Cardiac septum (tissue), 1 donor: ENCODE data around the gene CCSER2. TPM values are rescaled to one million over a fixed set of nuclear protein-coding genes. Genes with fewer than 3 reads are reported as not detected.
"Not testable (repeated sequence)": the region's sequence is repeated elsewhere in the genome, so short reads cannot be mapped to it uniquely, and the experiment has no call there.

Experiments used
- DNase-seq: peaks from one replicate; pipeline ENCODE4 v3.0.0-alpha.2; 2020; ENCODE audit warnings: low spot score
- intact Hi-C: fragments of 100-400 bp; cut with DNase I; formaldehyde crosslinking; loops from one replicate; pipeline ENCODE4 v1.14.0; 2022
- total RNA-seq: library from RNA; stranded (reverse); fragmentation: NEBNext Ultra II Directional; extraction: Animal tissue kit (Norgen Biotek cat#: 25700); gene quantifications from one replicate; pipeline ENCODE4 v1.2.1, GENCODE V29; 2021
- donor health status: DM: no; HTN: no; CAD: no.

CCSER2 gene
- total RNA-seq, 1 donor from 2014 or later: 193 TPM

DNA sequence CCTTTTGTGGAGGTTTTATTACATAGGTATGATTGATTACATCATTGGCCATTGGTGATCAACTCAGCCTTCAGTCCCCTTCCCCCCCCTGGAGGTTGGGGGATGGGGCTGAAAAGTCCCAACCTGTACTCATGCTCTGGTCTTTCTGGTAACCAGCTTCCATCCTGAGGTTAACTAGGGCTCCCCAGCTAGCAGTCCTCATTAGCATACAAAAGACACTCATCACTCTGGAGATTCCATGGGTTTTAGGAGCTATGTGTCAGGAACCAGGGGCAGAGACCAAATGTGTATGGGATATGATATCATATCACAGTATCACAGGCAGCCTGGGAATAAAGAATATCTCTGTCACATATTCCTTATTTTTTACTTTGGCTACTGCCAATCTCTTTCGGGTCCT is 13.6 kb downstream of the CCSER2 start:
- DNase-seq: no peak
- intact Hi-C loops: no loop called here

DNA sequence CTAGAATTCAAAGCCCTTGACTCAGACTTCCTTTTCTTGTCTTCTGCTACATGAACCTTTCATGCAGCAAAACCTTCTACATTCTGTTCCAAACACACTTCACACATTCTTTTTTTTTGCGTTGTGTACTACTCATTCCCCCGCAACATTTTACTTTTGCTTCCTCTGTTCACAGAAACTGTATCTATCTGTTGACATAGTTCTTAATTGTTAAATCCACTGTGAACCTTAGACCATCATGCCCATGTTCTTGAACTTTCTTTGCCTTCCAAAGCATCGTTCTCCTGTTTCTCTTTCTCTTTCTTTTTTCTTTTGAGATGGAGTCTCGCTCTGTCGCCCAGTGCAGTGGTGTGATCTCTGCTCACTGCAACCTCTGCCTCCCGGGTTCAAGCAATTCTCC is 14.2 kb downstream of the CCSER2 start:
- no peak for DNase-seq
- intact Hi-C loops: no loop called here

DNA sequence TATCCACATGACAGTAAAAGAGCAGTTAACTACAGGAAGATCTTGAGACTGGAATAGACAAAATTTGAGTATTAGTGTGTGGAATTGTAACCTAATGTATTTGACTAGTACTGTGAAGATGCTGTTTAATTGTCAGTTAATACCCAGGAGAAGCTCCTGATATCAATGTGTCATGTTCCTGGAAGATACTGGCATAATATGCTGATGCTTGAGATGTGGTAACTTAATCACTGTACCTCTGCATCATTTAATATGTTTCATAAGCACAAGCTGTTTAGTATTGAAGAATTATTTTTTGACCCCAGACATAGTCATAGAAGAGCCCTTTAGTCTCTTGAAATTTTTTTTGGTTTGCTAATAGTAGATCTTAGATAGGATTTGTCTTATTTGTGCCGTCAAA is 15.4 kb downstream of the CCSER2 start:
- no peak for DNase-seq
- intact Hi-C loops: no loop called here

DNA sequence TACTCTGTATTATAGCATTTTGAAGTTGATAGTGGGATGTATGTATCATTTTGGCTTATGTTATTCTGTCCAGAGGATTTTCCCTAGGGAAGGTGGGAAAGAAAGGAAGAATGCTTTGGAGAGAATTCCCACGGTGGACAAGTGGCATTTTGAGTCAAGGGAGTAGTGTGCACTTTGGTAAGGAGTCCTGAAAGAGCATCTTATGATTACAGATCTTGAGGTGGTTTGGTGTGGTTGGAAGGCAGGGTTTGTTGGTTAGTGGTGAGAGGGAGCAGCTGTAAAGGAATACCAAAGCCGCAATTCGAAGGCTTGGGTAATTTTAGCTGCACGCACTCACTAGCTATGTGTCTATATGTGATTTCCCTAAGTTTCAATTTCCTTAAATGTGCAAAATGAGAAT is 16.1 kb downstream of the CCSER2 start:
- DNase-seq: no peak
- intact Hi-C loops: no loop called here

DNA sequence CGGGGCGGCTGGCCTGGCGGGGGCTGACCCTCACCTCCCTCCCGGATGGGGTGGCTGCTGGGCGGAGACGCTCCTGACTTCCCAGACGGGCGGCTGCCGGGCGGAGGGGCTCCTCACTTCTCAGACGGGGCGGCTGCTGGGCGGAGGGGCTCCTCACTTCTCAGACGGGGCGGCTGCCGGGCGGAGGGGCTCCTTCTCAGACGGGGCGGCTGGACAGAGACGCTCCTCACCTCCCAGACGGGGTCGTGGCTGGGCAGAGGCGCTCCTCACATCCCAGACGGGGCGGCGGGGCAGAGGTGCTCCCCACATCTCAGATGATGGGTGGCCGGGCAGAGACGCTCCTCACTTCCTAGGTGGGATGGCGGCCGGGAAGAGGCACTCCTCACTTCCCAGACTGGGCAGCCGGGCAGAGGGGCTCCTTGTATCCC is 19.2 kb downstream of the CCSER2 start:
- DNase-seq, intact Hi-C loops: not testable (repeated sequence)

DNA sequence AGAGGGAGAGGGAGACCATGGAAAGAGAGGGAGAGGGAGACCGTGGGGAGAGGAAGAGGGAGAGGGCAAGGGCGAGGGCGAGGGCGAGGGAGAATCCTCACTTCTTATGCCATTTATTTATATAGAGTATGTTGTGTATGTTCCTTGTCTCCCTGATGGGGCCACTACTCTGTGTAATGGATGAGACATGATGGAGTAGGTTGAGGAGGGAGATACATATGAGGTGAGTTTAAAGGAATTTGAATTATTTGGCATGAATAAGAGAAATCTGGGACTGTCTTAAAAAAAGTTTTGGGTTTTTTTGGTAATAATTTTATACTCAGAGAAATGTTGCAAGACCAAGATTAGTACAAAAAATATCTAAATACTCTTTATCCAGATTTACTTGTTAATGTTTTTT is 20.1 kb downstream of the CCSER2 start:
- intact Hi-C loops: no loop called here
- no peak for DNase-seq

DNA sequence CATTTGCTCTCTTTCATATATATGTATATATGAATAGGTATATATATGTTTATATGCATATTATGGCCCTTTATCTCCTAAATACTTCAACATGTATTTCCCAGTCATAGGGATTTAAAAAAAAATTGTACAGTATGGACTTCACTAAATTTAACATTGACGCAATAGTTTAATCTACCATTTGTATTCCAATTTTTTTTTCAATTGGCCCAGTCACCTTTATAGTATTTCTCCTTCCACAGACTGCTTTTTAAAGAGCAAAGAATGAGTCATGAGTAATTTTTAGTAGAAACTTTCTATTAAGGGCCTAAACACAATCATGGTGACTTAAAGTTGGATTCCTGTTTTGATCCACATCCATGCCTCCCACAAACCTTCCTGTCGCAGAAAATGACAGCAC is 20.5 kb downstream of the CCSER2 start:
- no peak for DNase-seq
- intact Hi-C loops: no loop called here

DNA sequence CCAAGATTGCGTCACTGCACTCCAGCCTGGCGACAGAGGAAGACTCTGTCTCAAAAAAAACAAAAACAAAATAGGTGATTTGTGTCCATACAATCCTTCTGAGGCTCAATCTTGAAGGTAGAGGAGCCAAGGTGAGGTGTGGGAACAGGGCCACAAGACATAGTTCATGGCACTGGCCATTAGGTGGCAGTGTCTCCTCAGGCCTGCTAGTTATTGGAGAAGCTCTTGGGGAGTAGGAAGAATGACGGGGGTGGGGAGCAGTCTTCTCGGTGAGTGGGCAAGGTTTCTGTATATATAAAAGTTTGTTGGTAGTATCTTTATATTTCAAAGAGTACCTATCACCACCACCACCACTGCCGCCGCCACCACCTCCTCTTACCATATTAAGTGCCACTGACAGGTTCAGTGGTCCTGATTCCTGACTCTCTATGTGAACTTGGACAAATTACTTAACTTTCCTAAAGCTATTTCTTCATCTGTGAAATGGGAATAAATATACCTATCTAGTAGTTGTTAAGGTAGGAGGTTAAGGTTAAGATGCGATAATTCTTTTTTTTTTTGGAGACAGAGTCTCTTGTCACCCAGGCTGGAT is 24.0 kb downstream of the CCSER2 start:
- peak; percentile 62 for DNase-seq
- intact Hi-C loops: no loop called here

DNA sequence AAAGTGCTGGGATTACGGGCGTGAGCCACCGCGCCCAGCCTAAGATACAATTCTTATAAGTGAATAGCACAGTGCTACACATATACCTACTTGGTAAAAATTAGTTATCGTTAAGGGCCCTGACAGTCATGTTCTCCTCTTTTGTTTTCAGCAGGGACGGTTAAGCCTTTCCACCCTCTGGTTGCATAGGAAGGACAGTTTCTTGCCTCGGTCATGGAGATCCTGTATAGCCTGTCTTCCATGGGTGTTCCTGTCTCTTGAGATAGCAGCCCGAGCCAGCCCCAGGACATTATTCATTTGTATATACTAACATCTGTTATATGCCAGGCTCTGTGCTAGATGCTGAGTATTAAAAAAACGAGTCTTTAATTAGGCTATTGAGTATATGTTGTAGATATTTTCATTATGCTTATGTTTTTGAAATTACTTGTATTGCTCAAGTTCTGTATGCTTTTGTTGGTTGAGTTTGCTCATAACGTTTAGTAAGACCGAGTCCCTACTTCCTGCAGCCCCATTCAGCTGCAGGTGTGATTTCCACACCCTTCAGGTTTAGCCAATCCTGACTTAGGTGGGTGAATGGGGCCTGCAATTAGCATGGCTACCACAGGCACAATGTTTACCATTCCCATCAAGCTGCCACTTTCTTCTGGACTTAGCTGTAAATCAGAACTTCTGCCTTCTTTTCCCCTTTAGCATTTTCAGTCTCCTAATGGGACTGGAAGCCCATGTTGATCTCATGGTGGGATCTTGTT is 24.8 kb downstream of the CCSER2 start:
- intact Hi-C loops: no loop called here

DNA sequence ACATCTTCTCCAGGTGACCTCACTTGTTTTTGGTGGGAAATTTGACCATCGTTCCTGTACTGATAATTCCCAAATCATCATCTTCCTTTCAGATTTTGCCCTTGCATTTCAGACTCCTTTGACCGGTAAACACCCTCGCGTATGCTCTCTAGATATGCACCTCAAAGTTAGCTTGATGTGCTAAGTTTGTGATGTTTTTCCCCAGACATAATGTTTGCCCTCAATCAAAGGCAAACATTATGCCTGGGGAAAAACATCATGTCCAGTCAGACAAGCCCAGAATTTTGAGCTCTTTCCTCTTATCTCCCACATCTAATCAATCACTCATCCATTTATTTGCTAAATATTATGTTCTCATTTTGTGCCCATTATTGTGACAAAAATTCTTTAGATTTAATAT is 26.2 kb downstream of the CCSER2 start:
- intact Hi-C loops: no loop called here
- no peak for DNase-seq

More for the DNA sequence above, 24.8 kb downstream of the CCSER2 start:
- DNase-seq: no peak

DNA sequence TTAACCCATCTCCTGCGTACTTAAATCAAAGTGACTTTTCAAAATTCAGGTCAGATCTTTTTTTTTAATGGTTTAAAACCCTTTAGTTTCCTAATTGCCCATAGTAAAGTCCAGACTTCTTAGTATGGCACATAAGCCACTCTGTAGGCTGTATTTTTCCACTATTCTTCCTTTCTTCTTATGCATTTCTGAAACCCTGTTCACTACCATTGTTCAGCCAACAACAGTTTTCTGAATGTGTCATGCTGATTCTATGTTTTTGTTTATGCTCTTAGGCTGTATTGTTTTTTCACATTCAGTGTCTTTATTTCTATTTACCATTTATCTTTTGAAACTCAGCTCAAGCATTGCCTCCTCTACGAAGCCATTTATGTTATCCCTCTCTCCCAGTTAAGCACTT is 26.7 kb downstream of the CCSER2 start:
- no peak for DNase-seq
- intact Hi-C loops: no loop called here

DNA sequence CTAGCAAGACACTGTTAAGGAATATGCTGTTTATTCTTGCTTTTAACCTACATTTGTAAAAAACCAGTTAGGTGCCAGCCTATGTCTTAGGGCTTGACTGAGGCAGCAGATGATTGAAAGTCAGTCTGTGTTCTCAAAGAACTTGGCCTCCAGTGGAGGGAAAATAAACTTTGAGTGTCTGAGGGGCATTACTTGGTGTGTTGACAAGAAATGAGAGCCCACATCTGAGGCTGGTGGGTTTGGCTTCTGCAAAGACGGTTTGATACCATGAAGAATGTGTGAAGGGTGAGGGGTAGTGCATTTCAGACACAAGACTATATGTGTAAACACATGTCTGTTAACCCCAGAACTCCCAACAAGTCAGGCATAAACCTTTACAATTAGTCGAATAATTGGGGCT is 28.5 kb downstream of the CCSER2 start:
- no peak for DNase-seq
- intact Hi-C loops: no loop called here

DNA sequence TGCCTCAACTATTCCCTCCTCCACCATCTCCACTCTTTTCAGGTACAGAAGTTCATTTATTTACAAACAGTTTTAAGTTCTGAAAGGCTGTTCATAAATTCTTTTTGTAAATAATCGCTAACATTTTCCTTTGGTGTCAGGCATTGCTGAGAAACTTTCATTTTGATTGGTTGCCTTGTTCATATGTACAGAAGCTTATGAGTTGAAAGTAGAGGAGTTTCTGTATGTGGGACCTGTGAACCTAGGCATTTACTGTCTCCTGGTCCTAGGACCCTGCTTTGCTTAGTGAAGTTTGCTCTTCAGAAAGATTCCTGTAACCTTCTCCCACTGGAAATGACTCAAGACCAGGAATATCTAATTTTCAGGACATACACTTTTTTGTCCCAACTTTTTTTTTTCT is 30.4 kb downstream of the CCSER2 start:
- DNase-seq: no peak
- intact Hi-C loops: no loop called here

DNA sequence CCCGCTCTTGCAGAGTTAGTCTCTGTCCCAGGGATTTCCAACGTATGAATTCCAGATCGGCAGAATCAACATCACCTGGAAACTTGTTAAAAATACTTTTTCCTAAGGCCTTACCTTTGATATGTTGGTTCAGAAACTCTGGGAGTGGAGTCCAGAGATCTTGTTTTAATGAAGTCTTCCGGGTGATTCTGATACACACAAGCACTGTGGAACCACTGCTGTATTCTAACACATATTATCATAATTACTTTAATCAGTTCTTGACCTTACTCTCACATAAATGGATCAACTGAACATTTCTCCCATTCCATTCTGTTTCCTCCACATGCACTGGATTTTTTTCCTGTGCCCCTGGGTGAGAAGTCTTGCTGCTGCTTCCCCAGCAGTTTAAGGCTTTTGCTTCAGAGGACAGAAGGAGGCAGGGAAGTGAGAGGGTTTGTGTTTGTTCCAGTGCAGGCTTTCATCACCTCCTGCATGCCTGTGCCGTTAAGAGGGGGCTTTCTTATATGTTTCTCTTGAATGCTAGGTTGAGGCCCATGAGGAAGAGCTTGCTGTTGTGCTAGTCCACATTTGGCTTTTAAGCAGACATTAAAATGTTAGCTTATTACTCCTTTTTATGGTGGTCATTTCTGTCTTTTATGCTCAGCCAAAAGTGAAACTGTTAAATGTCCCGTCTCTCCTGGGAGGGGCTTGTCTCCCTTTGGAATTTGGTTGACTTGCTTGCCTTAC is 32.4 kb downstream of the CCSER2 start:
- DNase-seq: no peak
- intact Hi-C loops: no loop called here

DNA sequence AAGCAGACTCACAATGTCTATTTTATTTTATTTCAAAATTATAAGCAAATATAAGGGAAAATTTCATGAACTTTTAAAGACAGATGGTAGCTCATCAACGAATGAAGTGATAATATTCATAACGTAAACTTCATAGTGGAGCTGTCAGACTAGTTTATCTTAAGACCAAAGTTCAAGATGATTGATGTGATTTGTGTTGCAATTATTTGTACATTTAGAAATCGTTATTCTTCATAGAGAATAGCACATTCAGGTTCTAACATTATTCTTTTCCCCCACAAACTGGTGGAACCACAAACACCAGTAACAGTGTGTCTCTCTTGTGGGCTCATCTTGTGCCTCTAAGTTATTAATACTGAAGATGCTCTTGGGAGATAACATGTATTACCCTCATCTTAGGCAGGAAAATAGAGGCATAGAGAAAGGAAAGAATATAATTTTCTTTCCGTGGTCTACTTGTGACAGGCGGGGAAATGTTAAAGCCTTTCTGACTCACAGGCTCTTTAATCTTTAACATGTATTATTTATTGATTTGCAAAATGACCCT is 37.0 kb downstream of the CCSER2 start:
- intact Hi-C loops: no loop called here
- no peak for DNase-seq

DNA sequence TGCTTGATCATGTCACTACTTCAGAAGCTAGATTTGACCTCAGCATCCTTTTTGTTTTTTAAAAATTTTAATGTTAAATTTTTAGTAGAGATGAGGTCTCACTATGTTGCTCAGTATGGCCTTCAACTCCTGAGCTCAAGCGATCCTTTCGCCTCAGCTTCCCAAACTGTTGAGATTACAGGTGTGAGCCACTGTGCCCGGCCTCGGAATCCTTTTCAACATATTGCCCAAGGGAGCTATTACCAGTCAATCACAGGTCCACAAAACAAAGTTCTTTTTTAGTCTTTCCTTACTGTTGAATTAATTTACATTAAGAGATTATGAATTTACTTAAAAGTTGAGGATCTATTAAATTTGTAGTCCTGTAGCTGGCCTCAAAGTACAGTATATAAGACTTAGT is 37.7 kb downstream of the CCSER2 start:
- intact Hi-C loops: no loop called here
- no peak for DNase-seq

DNA sequence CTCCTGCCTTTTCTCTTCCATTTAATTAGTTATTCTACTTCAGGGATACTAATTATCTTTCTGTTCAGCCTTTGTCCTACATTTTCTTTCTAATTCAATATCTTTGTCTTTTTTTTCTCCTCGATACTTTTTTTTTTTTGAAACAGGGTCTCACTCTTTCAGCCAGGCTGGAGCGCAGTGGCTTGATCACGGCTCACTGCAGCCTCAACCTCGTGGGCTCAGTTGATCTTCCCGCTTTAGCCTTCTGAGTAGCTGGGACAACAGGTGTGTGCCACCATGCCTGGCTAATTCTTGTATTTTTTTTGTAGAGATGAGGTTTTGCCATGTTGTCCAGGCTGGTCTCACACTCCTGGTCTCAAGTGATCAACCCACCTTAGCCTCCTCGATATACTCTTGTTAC is 38.9 kb downstream of the CCSER2 start:
- intact Hi-C loops: no loop called here
- DNase-seq: no peak

DNA sequence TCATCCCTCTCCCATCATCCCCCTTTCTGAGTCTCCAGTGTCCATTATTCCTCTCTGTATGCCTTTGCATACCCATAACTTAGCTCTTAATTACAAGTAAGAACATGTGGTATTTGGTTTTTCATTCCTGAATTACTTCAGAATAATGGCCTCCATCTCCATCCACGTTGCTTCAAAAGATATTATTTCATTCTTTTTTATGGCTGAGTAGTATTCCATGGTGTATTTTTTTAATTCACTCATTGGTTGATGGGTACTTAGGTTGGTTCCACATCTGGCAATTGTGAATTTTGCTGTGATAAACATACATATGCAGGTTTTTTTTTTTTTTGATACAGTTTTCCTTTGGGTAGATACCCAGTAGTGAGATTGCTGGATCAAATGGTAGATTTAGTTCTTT is 40.4 kb downstream of the CCSER2 start:
- intact Hi-C loops: no loop called here
- no peak for DNase-seq

DNA sequence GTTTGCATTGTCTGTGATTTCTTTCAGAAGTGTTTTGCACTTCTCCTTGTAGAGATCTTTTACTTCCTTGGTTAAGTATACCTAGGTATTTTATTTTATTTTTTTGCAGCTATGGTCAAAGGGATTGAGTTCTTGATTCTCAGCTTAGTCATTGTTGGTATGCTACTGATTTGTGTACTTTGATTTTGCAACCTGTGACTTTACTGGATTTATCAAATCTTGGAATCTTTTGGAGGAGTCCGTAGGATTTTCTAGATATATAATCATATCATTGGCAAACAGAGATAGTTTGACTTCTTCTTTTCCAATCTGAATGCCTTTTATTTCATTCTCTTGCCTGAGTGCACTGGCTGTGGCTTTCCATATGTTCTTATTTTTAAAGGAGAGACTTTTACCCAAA is 41.9 kb downstream of the CCSER2 start:
- intact Hi-C loops: no loop called here
- DNase-seq: no peak

DNA sequence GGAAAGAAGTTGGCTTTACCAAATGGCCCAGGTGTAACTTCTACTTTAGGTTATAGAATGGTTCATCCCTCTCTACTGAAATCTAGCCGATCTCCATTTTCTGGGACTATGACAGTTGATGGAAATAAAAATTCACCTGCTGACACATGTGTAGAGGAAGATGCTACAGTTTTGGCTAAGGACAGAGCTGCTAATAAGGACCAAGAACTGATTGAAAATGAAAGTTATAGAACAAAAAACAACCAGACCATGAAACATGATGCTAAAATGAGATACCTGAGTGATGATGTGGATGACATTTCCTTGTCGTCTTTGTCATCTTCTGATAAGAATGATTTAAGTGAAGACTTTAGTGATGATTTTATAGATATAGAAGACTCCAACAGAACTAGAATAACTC is 43.6 kb downstream of the CCSER2 start:
- intact Hi-C loops: no loop called here

DNA sequence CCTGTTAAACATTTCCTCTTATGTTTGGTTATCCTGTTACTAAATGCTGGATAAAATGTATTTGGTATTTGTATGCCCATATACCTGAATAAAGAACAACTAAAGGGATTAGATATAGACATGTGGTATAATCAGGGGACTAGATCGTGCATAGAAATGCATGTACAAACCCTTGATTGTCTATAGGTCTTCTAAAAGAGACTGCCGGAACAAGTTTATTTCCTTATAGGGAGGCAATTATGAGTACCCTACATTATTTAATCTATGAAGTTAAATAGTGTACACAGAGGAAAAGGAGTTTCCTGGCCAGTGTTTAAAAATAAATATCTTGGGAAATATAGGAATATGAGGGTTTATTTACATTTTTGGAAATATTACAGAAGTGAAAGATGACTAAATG is 44.6 kb downstream of the CCSER2 start:
- DNase-seq: no peak
- intact Hi-C loops: no loop called here

More for the DNA sequence above, 43.6 kb downstream of the CCSER2 start:
- DNase-seq: no peak
